ENCODE measurements around the gene LARGE1. TPM values are rescaled to one million over a fixed set of nuclear protein-coding genes. Genes with fewer than 3 reads are reported as not detected.

LARGE1 gene
- polyA plus RNA-seq, 3 donors = 0.05 to 0.13 TPM; not detected in 1

GRCh38 chr22:33748714-33749113, 171.6 kb downstream of the LARGE1 start:
- no peaks in the 10 kb centered on the region for H3K36me3 Mint-ChIP-seq
- TF ChIP-seq CTCF (IDR thresholded peaks at IDR 0.05) = no peak
- H3K4me3 ChIP-seq (replicated peaks in 1 of 3; ENCODE audit: low read depth in 2 of 3, low read length in 3 of 3) = no peak overlapping the region
- H3K36me3 ChIP-seq (replicated peaks in 1 of 2; ENCODE audit: control insufficient read depth in 1 of 2, insufficient read depth in 2 of 2, low read length in 2 of 2) = no peaks in the 10 kb centered on the region
- no peak for DNase-seq
- no peaks in the 10 kb centered on the region for H4K20me1 ChIP-seq (ENCODE audit: insufficient read depth, low read length)
- intact Hi-C loops (cut with micrococcal nuclease) = loop anchor here in 1 of 2 donors (10.0 kb wide), 1 partner anchor 54 kb away; no protein-coding TSS in a partner anchor
- peaks cover 11 to 32% (median 23%) of the 10 kb centered on the region in 7 donors for H3K9me3 Mint-ChIP-seq
- no peak overlapping the region for H3K27ac Mint-ChIP-seq
- H3K4me1 Mint-ChIP-seq = no peaks in the 10 kb centered on the region
- WGBS (ENCODE audit: insufficient coverage) = 73% methylated on average over 4 of the region's 4 CpGs
- no peak overlapping the region for H3K4me2 ChIP-seq (replicated peaks; ENCODE audit: extremely low read depth, low read length, poor library complexity, severe bottlenecking)
- no peak overlapping the region for H3K9ac ChIP-seq (ENCODE audit: insufficient read depth, low read length, poor library complexity, severe bottlenecking)
- no peak overlapping the region for H3K4me3 Mint-ChIP-seq
- no peak overlapping the region for H3K27ac ChIP-seq (ENCODE audit: low read depth in 1 of 2, low read length in 2 of 2)
- H3K4me1 ChIP-seq (ENCODE audit: control insufficient read depth in 1 of 2, insufficient read depth in 2 of 2, low read length in 2 of 2) = no peaks in the 10 kb centered on the region
- H3K27me3 Mint-ChIP-seq (ENCODE audit: low read depth in 3 of 3) = peaks cover 0 to 2% (median 0%) of the 10 kb centered on the region in 3 donors
- H3K27me3 ChIP-seq (ENCODE audit: control insufficient read depth in 2 of 2, insufficient read depth in 2 of 2, low read length in 2 of 2) = no peaks in the 10 kb centered on the region
- H2AFZ ChIP-seq (ENCODE audit: insufficient read depth, low read depth, low read length, poor library complexity, severe bottlenecking) = no peak overlapping the region
- no peaks in the 10 kb centered on the region for H3K79me2 ChIP-seq (ENCODE audit: insufficient read depth, low read length)
- peaks cover 27 to 40% of the 10 kb centered on the region in 2 donors for H3K9me3 ChIP-seq (replicated peaks in 1 of 2; ENCODE audit: control insufficient read depth in 1 of 2, insufficient read depth in 1 of 2, low read length in 2 of 2)

- H3K4me3 ChIP-seq (replicated peaks in 1 of 3; ENCODE audit: low read depth in 2 of 3, low read length in 3 of 3) = no peak overlapping the region
- Mint-ChIP-seq H3K9me3 (peaks cover 13 to 31% (median 25%) of the 10 kb centered on the region in 7 donors), H3K27ac (no peak overlapping the region), H3K4me1 (no peaks in the 10 kb centered on the region), H3K36me3 (no peaks in the 10 kb centered on the region), H3K4me3 (no peak overlapping the region), H3K27me3 (ENCODE audit: low read depth in 3 of 3) (peaks cover 0 to 2% (median 0%) of the 10 kb centered on the region in 3 donors)
- no peaks in the 10 kb centered on the region for H3K27me3 ChIP-seq (ENCODE audit: control insufficient read depth in 2 of 2, insufficient read depth in 2 of 2, low read length in 2 of 2)
- H4K20me1 ChIP-seq (ENCODE audit: insufficient read depth, low read length) = no peaks in the 10 kb centered on the region
- H3K79me2 ChIP-seq (ENCODE audit: insufficient read depth, low read length) = no peaks in the 10 kb centered on the region
- WGBS (ENCODE audit: insufficient coverage) = 95% methylated on average over 3 of the region's 4 CpGs
- no peak for TF ChIP-seq CTCF (IDR thresholded peaks at IDR 0.05)
- no peaks in the 10 kb centered on the region for H3K36me3 ChIP-seq (replicated peaks in 1 of 2; ENCODE audit: control insufficient read depth in 1 of 2, insufficient read depth in 2 of 2, low read length in 2 of 2)
- H3K4me1 ChIP-seq (ENCODE audit: control insufficient read depth in 1 of 2, insufficient read depth in 2 of 2, low read length in 2 of 2) = no peaks in the 10 kb centered on the region
- intact Hi-C loops (cut with micrococcal nuclease) = loop anchor here in 1 of 2 donors (10.0 kb wide), 1 partner anchor 53 kb away; no protein-coding TSS in a partner anchor
- no peak overlapping the region for H3K9ac ChIP-seq (ENCODE audit: insufficient read depth, low read length, poor library complexity, severe bottlenecking)
- peaks cover 20 to 34% of the 10 kb centered on the region in 2 donors for H3K9me3 ChIP-seq (replicated peaks in 1 of 2; ENCODE audit: control insufficient read depth in 1 of 2, insufficient read depth in 1 of 2, low read length in 2 of 2)
- H3K4me2 ChIP-seq (replicated peaks; ENCODE audit: extremely low read depth, low read length, poor library complexity, severe bottlenecking) = no peak overlapping the region
- DNase-seq = no peak
- H2AFZ ChIP-seq (ENCODE audit: insufficient read depth, low read depth, low read length, poor library complexity, severe bottlenecking) = no peak overlapping the region
- no peak overlapping the region for H3K27ac ChIP-seq (ENCODE audit: low read depth in 1 of 2, low read length in 2 of 2)
These were observed 172.6 kb downstream of the LARGE1 start for GRCh38 chr22:33747576-33748180.
